Neuronal stem cell (in vitro differentiated cells): Measurements from ENCODE around the gene TSC22D3.
"Not testable (repeated sequence)": the region's sequence is repeated elsewhere in the genome, so short reads cannot be mapped to it uniquely, and the experiment has no call there.

Experiments
- DNase-seq: peaks from one replicate; pipeline ENCODE4 v3.0.0-alpha.2; 2013; ENCODE audit warnings: low spot score
- H2AFZ ChIP-seq: one replicate; pipeline ENCODE4 v1.6.1; 2013; ENCODE audit warnings: mild to moderate bottlenecking, low read length, inconsistent platforms
- H2AK5ac ChIP-seq: 2 replicates; pipeline ENCODE4 v1.6.1; 2013; ENCODE audit warnings: low read depth, mild to moderate bottlenecking, inconsistent platforms, low read length, moderate library complexity, mixed read lengths
- H2BK120ac ChIP-seq: 2 replicates; pipeline ENCODE4 v1.6.1; 2013; ENCODE audit warnings: low read depth, mild to moderate bottlenecking, inconsistent platforms, low read length, moderate library complexity, mixed read lengths
- H2BK12ac ChIP-seq: one replicate; pipeline ENCODE4 v1.6.1; 2013; ENCODE audit warnings: low read length, inconsistent platforms
- H2BK15ac ChIP-seq: 2 replicates; pipeline ENCODE4 v1.6.1; 2013; ENCODE audit warnings: mild to moderate bottlenecking, low read length, inconsistent platforms, mixed read lengths
- H2BK5ac ChIP-seq: one replicate; pipeline ENCODE4 v1.6.1; 2013; ENCODE audit warnings: inconsistent platforms, mild to moderate bottlenecking, low read length, moderate library complexity
- H3K14ac ChIP-seq: one replicate; pipeline ENCODE4 v1.6.1; 2013; ENCODE audit warnings: low read length, inconsistent platforms
- H3K18ac ChIP-seq: 2 replicates; pipeline ENCODE4 v1.6.1; 2013; ENCODE audit warnings: low read length, inconsistent platforms
- H3K23ac ChIP-seq: 2 replicates; pipeline ENCODE4 v1.6.1; 2013; ENCODE audit warnings: low read depth, mild to moderate bottlenecking, mixed read lengths, low read length, inconsistent platforms; ENCODE audit not compliant: poor library complexity
- H3K27ac ChIP-seq: replicated peaks from 3 replicates; pipeline ENCODE4 v1.5.1; 2013; ENCODE audit warnings: low read length, inconsistent platforms
- H3K27me3 ChIP-seq, 3 experiments: 2 replicates each; pipeline ENCODE4 v1.6.1; 2013; ENCODE audit warnings: low read length in 3 of 3, mild to moderate bottlenecking in 2 of 3, inconsistent platforms in 1 of 3, low read depth in 1 of 3, mixed read lengths in 1 of 3, moderate library complexity in 1 of 3; ENCODE audit not compliant: control insufficient read depth in 3 of 3, insufficient read depth in 3 of 3
- H3K36me3 ChIP-seq, 2 donors: replicated peaks in 1 of 2; 2 replicates each; pipeline ENCODE4 v1.6.1; 2013; ENCODE audit warnings: low read length in 2 of 2; ENCODE audit not compliant: control insufficient read depth in 2 of 2, insufficient read depth in 2 of 2
- H3K4ac ChIP-seq: 2 replicates; pipeline ENCODE4 v1.6.1; 2013; ENCODE audit warnings: inconsistent platforms, mild to moderate bottlenecking, low read length, moderate library complexity
- H3K4me1 ChIP-seq, 2 donors: 1 replicate in 1 of 2; 2 replicates in 1 of 2; pipeline ENCODE4 v1.6.1; 2013; ENCODE audit warnings: low read length in 2 of 2, low read depth in 1 of 2; ENCODE audit not compliant: control insufficient read depth in 2 of 2, insufficient read depth in 1 of 2
- H3K4me2 ChIP-seq: one replicate; pipeline ENCODE4 v1.6.1; 2013; ENCODE audit warnings: mild to moderate bottlenecking, low read length, inconsistent platforms; ENCODE audit not compliant: insufficient read depth, poor library complexity, severe bottlenecking
- H3K4me3 ChIP-seq, 2 donors: 2 replicates each; pipeline ENCODE4 v1.5.1; 2013; ENCODE audit warnings: low read length in 2 of 2, mild to moderate bottlenecking in 2 of 2, inconsistent platforms in 1 of 2, moderate library complexity in 1 of 2
- H3K79me1 ChIP-seq: one replicate; pipeline ENCODE4 v1.6.1; 2013; ENCODE audit warnings: low read depth, mild to moderate bottlenecking, inconsistent platforms, low read length, moderate library complexity
- H3K9ac ChIP-seq: one replicate; pipeline ENCODE4 v1.6.1; 2013; ENCODE audit warnings: mild to moderate bottlenecking, low read depth, low read length, inconsistent platforms; ENCODE audit not compliant: poor library complexity
- H3K9me3 ChIP-seq, 2 donors: replicated peaks in 1 of 2; 2 replicates each; pipeline versions ENCODE3 to v1.6.1; 2013; ENCODE audit warnings: low read length in 2 of 2, mild to moderate bottlenecking in 2 of 2, inconsistent platforms in 1 of 2, low read depth in 1 of 2, mixed read lengths in 1 of 2, moderate library complexity in 1 of 2; ENCODE audit not compliant: control insufficient read depth in 2 of 2, insufficient read depth in 1 of 2
- H4K8ac ChIP-seq: one replicate; pipeline ENCODE4 v1.6.1; 2013; ENCODE audit warnings: low read depth, mild to moderate bottlenecking, inconsistent platforms, low read length, moderate library complexity
- H4K91ac ChIP-seq: one replicate; pipeline ENCODE4 v1.6.1; 2013; ENCODE audit warnings: low read length, low read depth, mild to moderate bottlenecking, inconsistent platforms; ENCODE audit not compliant: poor library complexity
- WGBS, 2 donors: extraction: QIAGEN DNeasy Blood & Tissue Kit; methylation state at CpG; one replicate each; pipeline ENCODE4 v1.1.7; 2013; ENCODE audit warnings: missing lambda C conversion rate in 2 of 2, mixed read lengths in 1 of 2; ENCODE audit not compliant: insufficient read length in 2 of 2, insufficient replicate concordance in 1 of 2; ENCODE audit errors: extremely low coverage in 2 of 2; 5-methylcytosine and 5-hydroxymethylcytosine counted together

Gene TSC22D3

GRCh38 chrX:107685586-107685985, 90.0 kb downstream of the TSC22D3 start:
- H3K4me3 ChIP-seq, H2BK12ac ChIP-seq, H3K27ac ChIP-seq, H4K8ac ChIP-seq, H3K9me3 ChIP-seq, H3K4me2 ChIP-seq, H3K4me1 ChIP-seq, H3K79me1 ChIP-seq, H3K36me3 ChIP-seq, DNase-seq, H3K9ac ChIP-seq, H4K91ac ChIP-seq, H3K23ac ChIP-seq, H2AFZ ChIP-seq, H2BK5ac ChIP-seq, H2BK15ac ChIP-seq, H3K27me3 ChIP-seq, H3K14ac ChIP-seq, H3K4ac ChIP-seq, H3K18ac ChIP-seq, H2BK120ac ChIP-seq, H2AK5ac ChIP-seq: not testable (repeated sequence)
- no CpG with 5 or more reads among the region's 9 CpGs for WGBS, 2 donors

- peaks cover 0 to 9% (median 0%) of the 10 kb centered on the region in 3 experiments for H3K27me3 ChIP-seq
- H2BK15ac ChIP-seq, result no peak overlapping the region
- no peak overlapping the region for H3K9ac ChIP-seq
- no peak overlapping the region for H3K14ac ChIP-seq
- no peak overlapping the region for H3K4me3 ChIP-seq
- no peak for DNase-seq
- no peak overlapping the region for H2AK5ac ChIP-seq
- no peak overlapping the region for H4K91ac ChIP-seq
- H3K4ac ChIP-seq, result no peak overlapping the region
- no peaks in the 10 kb centered on the region for H3K36me3 ChIP-seq
- no peak overlapping the region for H3K4me2 ChIP-seq
- H3K4me1 ChIP-seq, result no peaks in the 10 kb centered on the region
- H3K9me3 ChIP-seq, result no peaks in the 10 kb centered on the region
- H2BK120ac ChIP-seq, result no peak overlapping the region
- H3K23ac ChIP-seq, result no peak overlapping the region
- H3K79me1 ChIP-seq, result no peaks in the 10 kb centered on the region
- peak overlapping the region; percentile 43 for H4K8ac ChIP-seq
- WGBS, 2 donors, result no CpG with 5 or more reads among the region's 5 CpGs
- H2BK12ac ChIP-seq, result no peak overlapping the region
- no peak overlapping the region for H3K27ac ChIP-seq
- H2BK5ac ChIP-seq, result no peak overlapping the region
- H3K18ac ChIP-seq, result no peak overlapping the region
- H2AFZ ChIP-seq, result no peak overlapping the region
These were observed 90.6 kb downstream of the TSC22D3 start for GRCh38 chrX:107684956-107685385.

GRCh38 chrX:107683931-107684330, 91.7 kb downstream of the TSC22D3 start:
- Histone ChIP-seq H3K9me3 (no peaks in the 10 kb centered on the region), H3K14ac (no peak overlapping the region), H3K27me3 (peaks cover 0 to 18% (median 0%) of the 10 kb centered on the region in 3 experiments), H2BK120ac (no peak overlapping the region), H4K8ac (no peak overlapping the region), H3K4me3 (no peak overlapping the region), H3K4me1 (no peaks in the 10 kb centered on the region), H3K36me3 (no peaks in the 10 kb centered on the region), H3K4ac (no peak overlapping the region), H3K18ac (no peak overlapping the region), H2BK15ac (no peak overlapping the region), H3K9ac (no peak overlapping the region), H3K4me2 (no peak overlapping the region), H2BK12ac (no peak overlapping the region), H2AFZ (no peak overlapping the region), H2AK5ac (no peak overlapping the region), H4K91ac (no peak overlapping the region), H3K79me1 (no peaks in the 10 kb centered on the region), H3K27ac (no peak overlapping the region), H2BK5ac (no peak overlapping the region), H3K23ac (no peak overlapping the region)
- no CpG with 5 or more reads among the region's 3 CpGs for WGBS, 2 donors
- no peak for DNase-seq

- no peak overlapping the region for H3K27ac ChIP-seq
- H2BK15ac ChIP-seq, result no peak overlapping the region
- no peak overlapping the region for H3K18ac ChIP-seq
- no peak overlapping the region for H2BK5ac ChIP-seq
- H4K8ac ChIP-seq, result no peak overlapping the region
- no peaks in the 10 kb centered on the region for H3K79me1 ChIP-seq
- no peak overlapping the region for H3K4me3 ChIP-seq
- no peak overlapping the region for H3K23ac ChIP-seq
- H4K91ac ChIP-seq, result no peak overlapping the region
- H2BK12ac ChIP-seq, result no peak overlapping the region
- H3K4me2 ChIP-seq, result no peak overlapping the region
- H2AFZ ChIP-seq, result no peak overlapping the region
- no peaks in the 10 kb centered on the region for H3K4me1 ChIP-seq
- H3K36me3 ChIP-seq, result no peaks in the 10 kb centered on the region
- H3K9ac ChIP-seq, result no peak overlapping the region
- H3K9me3 ChIP-seq, result no peaks in the 10 kb centered on the region
- no peak overlapping the region for H3K4ac ChIP-seq
- H2AK5ac ChIP-seq, result no peak overlapping the region
- peaks cover 0 to 23% (median 0%) of the 10 kb centered on the region in 3 experiments for H3K27me3 ChIP-seq
- no peak for DNase-seq
- no peak overlapping the region for H3K14ac ChIP-seq
- no CpG with 5 or more reads among the region's 4 CpGs for WGBS, 2 donors
- no peak overlapping the region for H2BK120ac ChIP-seq
These were observed 92.3 kb downstream of the TSC22D3 start for GRCh38 chrX:107683124-107683895.
